Trophoblast cell (in vitro differentiated cells and primary cell): Measurements from ENCODE around the gene HTRA2.

Experiments used
- DNase-seq, 2 donors: peaks; one replicate each; pipeline ENCODE4 v3.0.0-alpha.2; 2016
- H2AFZ ChIP-seq: 2 replicates; pipeline ENCODE4 v1.6.1; 2013; ENCODE audit warnings: low read length, moderate library complexity, mild to moderate bottlenecking; ENCODE audit not compliant: insufficient read depth, poor library complexity
- H2AK5ac ChIP-seq: 2 replicates; pipeline ENCODE4 v1.6.1; 2013; ENCODE audit warnings: mild to moderate bottlenecking, low read length
- H2BK120ac ChIP-seq: 2 replicates; pipeline ENCODE4 v1.6.1; 2013; ENCODE audit warnings: low read length, mild to moderate bottlenecking, moderate library complexity; ENCODE audit not compliant: insufficient read depth, poor library complexity
- H2BK12ac ChIP-seq: 2 replicates; pipeline ENCODE4 v1.6.1; 2013; ENCODE audit warnings: mild to moderate bottlenecking, low read length, moderate library complexity
- H2BK5ac ChIP-seq: 2 replicates; pipeline ENCODE4 v1.6.1; 2013; ENCODE audit warnings: low read length, low read depth, moderate library complexity, mild to moderate bottlenecking; ENCODE audit not compliant: poor library complexity
- H3K14ac ChIP-seq: 2 replicates; pipeline ENCODE4 v1.6.1; 2013; ENCODE audit warnings: mild to moderate bottlenecking, low read length
- H3K18ac ChIP-seq: 2 replicates; pipeline ENCODE4 v1.6.1; 2013; ENCODE audit warnings: mild to moderate bottlenecking, low read length
- H3K23ac ChIP-seq: 2 replicates; pipeline ENCODE4 v1.6.1; 2013; ENCODE audit warnings: low read length
- H3K27ac ChIP-seq: 2 replicates; pipeline ENCODE4 v1.5.1; 2013; ENCODE audit warnings: low read depth, mild to moderate bottlenecking, inconsistent platforms, low read length, moderate library complexity
- H3K27me3 ChIP-seq: 2 replicates; pipeline ENCODE4 v1.6.1; 2013; ENCODE audit warnings: inconsistent platforms, mild to moderate bottlenecking, low read length, moderate library complexity; ENCODE audit not compliant: insufficient read depth
- H3K36me3 ChIP-seq, 2 experiments: 1 replicate in 1 of 2; 2 replicates in 1 of 2; pipeline ENCODE4 v1.6.1; 2013; ENCODE audit warnings: low read length in 2 of 2, mild to moderate bottlenecking in 2 of 2, moderate library complexity in 1 of 2; ENCODE audit not compliant: insufficient read depth in 2 of 2, control insufficient read depth in 1 of 2
- H3K4ac ChIP-seq: 2 replicates; pipeline ENCODE4 v1.6.1; 2013; ENCODE audit warnings: low read depth, mild to moderate bottlenecking, low read length, moderate library complexity
- H3K4me1 ChIP-seq, 2 experiments: 1 replicate in 1 of 2; 2 replicates in 1 of 2; pipeline ENCODE4 v1.6.1; 2013; ENCODE audit warnings: low read length in 2 of 2, mild to moderate bottlenecking in 2 of 2, moderate library complexity in 1 of 2; ENCODE audit not compliant: insufficient read depth in 2 of 2, control insufficient read depth in 1 of 2
- H3K4me2 ChIP-seq: 2 replicates; pipeline ENCODE4 v1.6.1; 2013; ENCODE audit warnings: inconsistent platforms, mild to moderate bottlenecking, low read length, moderate library complexity
- H3K4me3 ChIP-seq: 2 replicates; pipeline ENCODE4 v1.5.1; 2013; ENCODE audit warnings: mild to moderate bottlenecking, low read depth, low read length, inconsistent platforms
- H3K79me1 ChIP-seq: one replicate; pipeline ENCODE4 v1.6.1; 2013; ENCODE audit warnings: low read length
- H3K79me2 ChIP-seq: 2 replicates; pipeline ENCODE4 v1.6.1; 2013; ENCODE audit warnings: low read length, mild to moderate bottlenecking; ENCODE audit not compliant: control insufficient read depth, insufficient read depth, poor library complexity
- H3K9ac ChIP-seq: 2 replicates; pipeline ENCODE4 v1.6.1; 2013; ENCODE audit warnings: mild to moderate bottlenecking, low read length
- H3K9me3 ChIP-seq: 2 replicates; pipeline ENCODE4 v1.6.1; 2013; ENCODE audit warnings: low read depth, mild to moderate bottlenecking, control low read depth, inconsistent platforms, low read length; ENCODE audit not compliant: insufficient read depth
- H4K12ac ChIP-seq: 2 replicates; pipeline ENCODE4 v1.6.1; 2013; ENCODE audit warnings: low read depth, mild to moderate bottlenecking, low read length, moderate library complexity
- H4K8ac ChIP-seq: 2 replicates; pipeline ENCODE4 v1.6.1; 2013; ENCODE audit warnings: low read depth, mild to moderate bottlenecking, low read length, moderate library complexity
- H4K91ac ChIP-seq: one replicate; pipeline ENCODE4 v1.6.1; 2013; ENCODE audit warnings: low read depth, mild to moderate bottlenecking, low read length, moderate library complexity
- WGBS: extraction: QIAGEN DNeasy Blood & Tissue Kit; methylation state at CpG from one replicate; pipeline ENCODE4 v1.1.7; 2013; ENCODE audit warnings: missing lambda C conversion rate; ENCODE audit not compliant: insufficient read length, insufficient coverage; ENCODE audit errors: extremely low coverage; 5-methylcytosine and 5-hydroxymethylcytosine counted together

HTRA2 gene

GRCh38 chr2:74511104-74511989, 18.4 kb upstream of the HTRA2 start:
- Histone ChIP-seq H3K79me1 (peaks cover 12% of the 10 kb centered on the region), H2BK12ac (no peak overlapping the region), H2AFZ (no peak overlapping the region), H4K8ac (no peak overlapping the region), H3K9me3 (peaks cover 12% of the 10 kb centered on the region), H3K4ac (no peak overlapping the region), H3K4me2 (no peak overlapping the region), H3K9ac (no peak overlapping the region), H3K18ac (no peak overlapping the region), H3K27me3 (peaks cover 59% of the 10 kb centered on the region), H3K36me3 (no peaks in the 10 kb centered on the region), H2BK5ac (no peak overlapping the region), H4K12ac (no peak overlapping the region), H3K14ac (no peak overlapping the region), H2AK5ac (no peak overlapping the region), H2BK120ac (no peak overlapping the region), H3K79me2 (peaks cover 8% of the 10 kb centered on the region), H3K4me3 (no peak overlapping the region), H3K4me1 (peaks cover 12 to 14% of the 10 kb centered on the region in 2 experiments), H4K91ac (no peak overlapping the region), H3K27ac (no peak overlapping the region), H3K23ac (no peak overlapping the region)
- no CpG with 5 or more reads among the region's 11 CpGs for WGBS
- no peak for DNase-seq

GRCh38 chr2:74512744-74513604, 16.8 kb upstream of the HTRA2 start:
- peaks cover 6 to 10% of the 10 kb centered on the region in 2 experiments for H3K4me1 ChIP-seq
- H4K12ac ChIP-seq: no peak overlapping the region
- H3K79me2 ChIP-seq: peaks cover 1% of the 10 kb centered on the region
- H3K79me1 ChIP-seq: peaks cover 1% of the 10 kb centered on the region
- no peak overlapping the region for H2BK120ac ChIP-seq
- H3K27me3 ChIP-seq: peaks cover 72% of the 10 kb centered on the region
- no peaks in the 10 kb centered on the region for H3K36me3 ChIP-seq
- H4K8ac ChIP-seq: no peak overlapping the region
- no peak overlapping the region for H3K14ac ChIP-seq
- H2BK5ac ChIP-seq: no peak overlapping the region
- no peak overlapping the region for H4K91ac ChIP-seq
- H2AFZ ChIP-seq: no peak overlapping the region
- no peak overlapping the region for H3K4me2 ChIP-seq
- WGBS: no CpG with 5 or more reads among the region's 36 CpGs
- no peak overlapping the region for H3K18ac ChIP-seq
- H2BK12ac ChIP-seq: no peak overlapping the region
- H3K4me3 ChIP-seq: no peak overlapping the region
- no peak overlapping the region for H3K23ac ChIP-seq
- H3K9me3 ChIP-seq: peaks cover 16% of the 10 kb centered on the region
- H3K4ac ChIP-seq: no peak overlapping the region
- no peak for DNase-seq
- no peak overlapping the region for H3K27ac ChIP-seq
- H2AK5ac ChIP-seq: no peak overlapping the region
- no peak overlapping the region for H3K9ac ChIP-seq

- H3K4me1 ChIP-seq: peaks cover 6 to 10% of the 10 kb centered on the region in 2 experiments
- no peak overlapping the region for H3K4me3 ChIP-seq
- no peaks in the 10 kb centered on the region for H3K79me1 ChIP-seq
- no peaks in the 10 kb centered on the region for H3K36me3 ChIP-seq
- H3K14ac ChIP-seq: no peak overlapping the region
- H2BK120ac ChIP-seq: no peak overlapping the region
- DNase-seq: no peak
- WGBS: no CpG with 5 or more reads among the region's 52 CpGs
- H3K4me2 ChIP-seq: no peak overlapping the region
- H3K79me2 ChIP-seq: no peaks in the 10 kb centered on the region
- H3K9me3 ChIP-seq: peaks cover 16% of the 10 kb centered on the region
- H3K9ac ChIP-seq: no peak overlapping the region
- no peak overlapping the region for H2BK12ac ChIP-seq
- no peak overlapping the region for H3K4ac ChIP-seq
- H3K23ac ChIP-seq: no peak overlapping the region
- no peak overlapping the region for H2AFZ ChIP-seq
- no peak overlapping the region for H4K8ac ChIP-seq
- H4K91ac ChIP-seq: no peak overlapping the region
- H2BK5ac ChIP-seq: no peak overlapping the region
- peaks cover 77% of the 10 kb centered on the region for H3K27me3 ChIP-seq
- H3K18ac ChIP-seq: no peak overlapping the region
- no peak overlapping the region for H4K12ac ChIP-seq
- no peak overlapping the region for H2AK5ac ChIP-seq
- no peak overlapping the region for H3K27ac ChIP-seq
These were observed 15.9 kb upstream of the HTRA2 start for GRCh38 chr2:74513605-74514367.
